Astrocyte of the cerebellum (primary cell): Measurements from ENCODE around the gene PLA2G2C.

Experiments
- DNase-seq: peaks from one replicate; pipeline ENCODE4 v3.0.0-alpha.2; 2011; ENCODE audit warnings: low read depth
- H3K4me3 ChIP-seq: 2 replicates; pipeline ENCODE4 v1.5.1; 2011; ENCODE audit warnings: mild to moderate bottlenecking, low read depth, low read length, moderate library complexity
- in situ Hi-C: cut with HindIII; loops from 2 replicates; pipeline ENCODE4 v1.10.0; 2017; ENCODE audit warnings: low sequenced_read_pairs
- TF ChIP-seq, protein P1 (sequence below): IDR thresholded peaks from 2 replicates; pipeline ENCODE4 v1.5.1; 2012; ENCODE audit warnings: low read length, low read depth, moderate library complexity, mild to moderate bottlenecking; ENCODE audit errors: missing control alignments

Gene PLA2G2C

DNA sequence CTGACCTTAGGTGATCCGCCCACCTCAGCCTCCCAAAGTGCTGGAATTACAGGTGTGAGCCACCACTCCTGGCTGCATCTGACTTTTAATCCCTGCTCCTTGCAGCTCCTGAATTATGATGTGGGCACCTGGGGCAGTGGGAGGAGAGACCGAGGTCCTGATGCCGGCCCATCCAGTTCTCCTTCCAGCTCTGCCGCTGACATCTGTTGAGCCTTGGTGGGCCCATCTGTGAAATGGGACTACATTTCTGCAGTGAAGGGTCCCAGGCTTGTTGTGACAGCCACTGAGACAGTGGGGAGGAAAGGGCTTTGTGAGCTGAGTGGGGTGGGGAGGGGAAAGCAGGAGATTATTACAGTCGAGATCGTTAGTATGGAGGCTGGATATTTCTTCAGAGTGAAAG lies 35.3 kb downstream of the PLA2G2C start:
- DNase-seq = no peak
- TF ChIP-seq, protein P1, sequence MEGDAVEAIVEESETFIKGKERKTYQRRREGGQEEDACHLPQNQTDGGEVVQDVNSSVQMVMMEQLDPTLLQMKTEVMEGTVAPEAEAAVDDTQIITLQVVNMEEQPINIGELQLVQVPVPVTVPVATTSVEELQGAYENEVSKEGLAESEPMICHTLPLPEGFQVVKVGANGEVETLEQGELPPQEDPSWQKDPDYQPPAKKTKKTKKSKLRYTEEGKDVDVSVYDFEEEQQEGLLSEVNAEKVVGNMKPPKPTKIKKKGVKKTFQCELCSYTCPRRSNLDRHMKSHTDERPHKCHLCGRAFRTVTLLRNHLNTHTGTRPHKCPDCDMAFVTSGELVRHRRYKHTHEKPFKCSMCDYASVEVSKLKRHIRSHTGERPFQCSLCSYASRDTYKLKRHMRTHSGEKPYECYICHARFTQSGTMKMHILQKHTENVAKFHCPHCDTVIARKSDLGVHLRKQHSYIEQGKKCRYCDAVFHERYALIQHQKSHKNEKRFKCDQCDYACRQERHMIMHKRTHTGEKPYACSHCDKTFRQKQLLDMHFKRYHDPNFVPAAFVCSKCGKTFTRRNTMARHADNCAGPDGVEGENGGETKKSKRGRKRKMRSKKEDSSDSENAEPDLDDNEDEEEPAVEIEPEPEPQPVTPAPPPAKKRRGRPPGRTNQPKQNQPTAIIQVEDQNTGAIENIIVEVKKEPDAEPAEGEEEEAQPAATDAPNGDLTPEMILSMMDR = no peak
- in situ Hi-C loops = no loop called here
- no peak overlapping the region for H3K4me3 ChIP-seq

DNA sequence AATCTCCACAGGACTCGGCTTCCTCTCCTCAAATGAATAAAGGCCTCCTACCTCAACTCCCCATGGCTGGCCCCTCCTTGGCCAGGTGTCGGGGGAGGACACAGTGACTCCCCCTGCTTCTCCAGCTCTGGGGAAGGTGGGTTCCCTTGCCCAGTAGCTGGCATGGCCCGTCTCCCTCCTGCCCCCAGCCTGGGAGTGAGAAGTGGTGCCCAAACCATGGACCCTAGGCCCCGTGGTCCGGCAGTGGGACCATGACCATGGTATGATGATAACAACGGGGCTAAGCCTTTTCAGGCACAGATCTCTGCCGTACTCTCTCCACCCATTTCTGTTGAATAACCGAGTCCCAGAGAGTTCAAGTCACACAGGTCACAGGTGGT lies 36.0 kb downstream of the PLA2G2C start:
- no peak for DNase-seq
- in situ Hi-C loops = no loop called here
- no peak overlapping the region for H3K4me3 ChIP-seq
- TF ChIP-seq, protein P1 = no peak

DNA sequence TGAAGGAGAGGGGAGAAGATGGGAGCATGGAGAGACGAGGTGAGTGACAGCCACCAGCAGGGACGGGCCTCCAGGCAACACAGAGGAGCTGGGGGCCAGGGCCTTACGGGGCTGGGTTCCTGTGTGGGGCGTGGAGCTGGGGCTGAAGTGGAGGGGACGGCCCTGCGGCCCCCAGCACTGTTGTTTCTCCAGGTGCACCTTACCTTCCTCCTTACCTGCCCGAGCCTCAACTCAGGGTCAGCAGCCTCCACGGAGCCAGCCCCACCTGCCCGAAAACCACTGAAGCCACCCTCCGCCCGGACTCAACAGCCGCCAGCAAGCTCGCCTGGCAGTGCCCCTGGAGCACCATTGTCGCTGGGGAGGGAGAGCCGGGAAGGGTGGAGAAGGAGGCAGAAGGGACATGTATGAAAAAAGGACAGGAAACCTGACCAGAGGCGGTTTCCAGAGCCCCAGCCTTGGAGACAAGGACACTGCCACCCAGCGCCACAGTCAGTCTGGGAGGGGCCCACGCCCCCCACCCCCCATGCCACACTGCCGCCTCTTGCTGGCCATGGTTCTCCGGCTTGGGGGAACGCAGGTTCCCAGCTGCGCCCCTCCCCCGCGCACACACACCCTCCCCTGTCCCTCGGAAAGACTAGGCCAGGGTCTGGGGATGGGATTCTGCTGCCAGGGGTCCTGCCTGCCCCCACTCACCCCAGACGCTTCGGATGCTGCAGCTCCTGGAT lies 36.6 kb downstream of the PLA2G2C start:
- TF ChIP-seq, protein P1 = no peak
- in situ Hi-C loops = no loop called here
- H3K4me3 ChIP-seq = no peak overlapping the region
- DNase-seq = no peak

DNA sequence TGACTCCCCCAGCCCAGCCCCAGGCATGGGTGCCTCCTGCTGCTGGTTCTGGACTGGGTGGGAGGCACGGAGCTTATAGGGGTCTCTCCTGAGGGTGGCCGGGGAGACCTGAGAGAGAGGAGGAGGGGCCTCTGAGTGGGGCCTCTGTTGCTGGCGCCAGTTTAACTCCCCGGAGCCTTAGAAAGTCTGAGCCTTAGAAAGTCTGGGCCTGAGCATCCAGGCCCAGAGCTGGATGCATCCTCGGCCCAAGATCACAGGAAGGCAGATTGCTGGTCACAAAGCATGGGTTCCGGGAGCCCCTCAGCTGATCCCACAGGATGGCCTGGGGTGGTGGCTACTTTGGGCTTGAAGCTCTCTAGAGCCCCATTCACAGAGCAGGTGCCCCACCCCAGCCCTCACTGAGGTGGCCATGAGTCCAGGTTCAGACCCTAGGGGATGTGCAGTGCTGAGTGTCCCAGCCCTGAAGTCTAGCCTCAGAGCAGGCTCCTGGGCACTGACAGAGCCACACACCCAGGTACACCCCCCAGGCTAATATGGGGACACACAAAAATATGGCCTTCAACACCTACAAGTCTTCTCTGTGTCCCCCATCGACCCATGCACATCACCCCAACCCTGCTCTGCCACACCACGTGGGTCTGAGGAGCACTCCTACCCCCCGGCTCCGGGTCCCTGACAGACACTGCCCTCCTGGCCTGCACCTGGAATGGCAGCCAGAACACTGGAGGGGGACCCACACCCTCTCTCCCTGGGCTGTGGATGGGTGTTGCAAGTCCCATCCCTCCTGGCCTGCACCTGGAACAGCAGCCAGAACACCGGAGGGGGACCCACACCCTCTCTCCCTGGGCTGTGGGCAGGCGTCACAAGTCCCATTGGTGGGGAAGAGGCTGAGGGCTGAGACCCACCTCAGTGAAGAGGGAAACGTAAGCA lies 37.5 kb downstream of the PLA2G2C start:
- H3K4me3 ChIP-seq = no peak overlapping the region
- in situ Hi-C loops = no loop called here
- DNase-seq = no peak
- TF ChIP-seq, protein P1 = no peak

DNA sequence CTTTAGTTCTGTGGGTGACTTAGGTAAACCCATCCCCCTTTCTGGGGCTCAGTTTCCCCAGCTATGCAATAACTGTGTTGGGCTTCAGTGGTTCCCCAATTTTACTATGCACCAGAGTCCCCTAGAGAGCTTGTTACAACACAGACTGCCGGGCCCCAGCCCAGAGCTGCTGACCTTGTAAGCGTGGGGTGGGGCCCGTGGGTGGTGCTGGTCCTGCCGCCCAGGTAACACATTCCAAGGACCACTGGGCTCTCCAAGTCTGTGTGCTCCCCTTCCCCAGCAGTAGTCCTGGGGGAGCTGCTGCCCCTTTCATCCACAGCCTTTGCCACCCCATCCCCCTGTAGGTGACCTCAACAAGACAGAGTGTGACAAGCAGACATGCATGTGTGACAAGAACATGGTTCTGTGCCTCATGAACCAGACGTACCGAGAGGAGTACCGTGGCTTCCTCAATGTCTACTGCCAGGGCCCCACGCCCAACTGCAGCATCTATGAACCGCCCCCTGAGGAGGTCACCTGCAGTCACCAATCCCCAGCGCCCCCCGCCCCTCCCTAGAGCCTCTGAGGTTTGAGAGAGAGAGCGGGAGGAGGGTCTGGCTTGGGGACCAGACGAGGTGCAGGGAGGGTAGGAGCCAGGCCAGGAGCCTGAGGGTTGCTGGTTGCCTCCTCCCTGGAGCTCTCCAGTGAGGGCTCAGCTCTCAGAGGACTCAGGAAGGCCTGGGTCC lies 38.3 kb downstream of the PLA2G2C start:
- H3K4me3 ChIP-seq = no peak overlapping the region

More for the DNA sequence above, 38.3 kb downstream of the PLA2G2C start:
- no peak for DNase-seq
- TF ChIP-seq, protein P1 = no peak
- in situ Hi-C loops = no loop called here
